IMR-90 (cell line): Measurements from ENCODE around the gene UBE3B. TPM values are rescaled to one million over a fixed set of nuclear protein-coding genes. Genes with fewer than 3 reads are reported as not detected.
A peak's percentile ranks its signal among the peaks of the same experiment; 100 is the strongest.

Source experiments
- ATAC-seq: fragments of 200-7000 bp; cut with Tn5 transposase; 2 replicates; pipeline ENCODE4 v1.9.1; 2020; ENCODE audit warnings: low read depth, mild to moderate bottlenecking, moderate library complexity
- BruUV-seq: library from RNA; stranded (reverse); fragments of 400-500 nt; replicated peaks from 2 replicates; lab custom pipeline; 2021; lab: Mats Ljungman, UMichigan
- CTCF ChIA-PET: fragments of 300-600 bp; formaldehyde crosslinking; extraction: SDS; loops from one replicate; lab custom pipeline; 2021; ENCODE audit warnings: antibody characterized with exemption; lab: Yijun Ruan, JAX
- POLR2A ChIA-PET: fragments of 300-600 bp; sonication (Branson Sonifier 250); formaldehyde crosslinking; loops from one replicate; lab custom pipeline; 2022; ENCODE audit warnings: antibody characterized with exemption; ENCODE audit not compliant: unreplicated experiment; lab: Charles Lee
- DNase-seq: peaks from one replicate; pipeline ENCODE4 v3.0.0; 2013
- H2AFZ ChIP-seq: replicated peaks from 2 replicates; pipeline ENCODE3; 2013; ENCODE audit warnings: low read length, mild to moderate bottlenecking; ENCODE audit not compliant: poor library complexity
- H2AK5ac ChIP-seq: 2 replicates; pipeline ENCODE4 v1.6.1; 2013; ENCODE audit warnings: low read depth, low read length, inconsistent platforms
- H2AK9ac ChIP-seq: replicated peaks from 2 replicates; pipeline ENCODE3; 2013; ENCODE audit warnings: mild to moderate bottlenecking, low read depth, low read length, moderate library complexity; ENCODE audit not compliant: poor library complexity
- H2BK120ac ChIP-seq: 2 replicates; pipeline ENCODE4 v1.6.1; 2013; ENCODE audit warnings: low read depth, low read length, inconsistent platforms
- H2BK15ac ChIP-seq: 3 replicates; pipeline ENCODE4 v1.6.1; 2013; ENCODE audit warnings: low read depth, low read length, inconsistent platforms
- H2BK20ac ChIP-seq: 2 replicates; pipeline ENCODE4 v1.6.1; 2013; ENCODE audit warnings: low read depth, mild to moderate bottlenecking, inconsistent platforms, low read length, moderate library complexity
- H2BK5ac ChIP-seq: 2 replicates; pipeline ENCODE4 v1.6.1; 2013; ENCODE audit warnings: mild to moderate bottlenecking, low read depth, low read length, inconsistent platforms; ENCODE audit not compliant: poor library complexity, severe bottlenecking
- H3K14ac ChIP-seq: replicated peaks from 2 replicates; pipeline ENCODE4 v1.6.1; 2013; ENCODE audit warnings: low read depth, low read length, inconsistent platforms
- H3K18ac ChIP-seq: 2 replicates; pipeline ENCODE4 v1.6.1; 2013; ENCODE audit warnings: low read depth, low read length, control low read depth
- H3K23ac ChIP-seq: 2 replicates; pipeline ENCODE4 v1.6.1; 2013; ENCODE audit warnings: low read depth, low read length, inconsistent platforms
- H3K27ac ChIP-seq: 2 replicates; pipeline ENCODE4 v1.5.1; 2013; ENCODE audit warnings: mild to moderate bottlenecking, control low read depth, low read length; ENCODE audit not compliant: insufficient read depth
- H3K27me3 ChIP-seq: 2 replicates; pipeline ENCODE4 v1.6.1; 2013; ENCODE audit warnings: low read length; ENCODE audit not compliant: control insufficient read depth, insufficient read depth
- H3K36me3 ChIP-seq: 2 replicates; pipeline ENCODE4 v1.6.1; 2013; ENCODE audit warnings: low read length, mixed read lengths; ENCODE audit not compliant: control insufficient read depth, insufficient read depth
- H3K4ac ChIP-seq: 2 replicates; pipeline ENCODE4 v1.6.1; 2013; ENCODE audit warnings: low read depth, low read length, inconsistent platforms
- H3K4me1 ChIP-seq: 2 replicates; pipeline ENCODE4 v1.6.1; 2013; ENCODE audit warnings: low read length, mixed read lengths; ENCODE audit not compliant: control insufficient read depth, insufficient read depth
- H3K4me2 ChIP-seq: 2 replicates; pipeline ENCODE4 v1.6.1; 2013; ENCODE audit warnings: low read depth, mild to moderate bottlenecking, control low read depth, low read length, moderate library complexity
- H3K4me3 ChIP-seq: 2 replicates; pipeline ENCODE4 v1.5.1; 2013; ENCODE audit warnings: low read depth, mild to moderate bottlenecking, control low read depth, low read length, moderate library complexity; ENCODE audit not compliant: insufficient read depth
- H3K56ac ChIP-seq: 2 replicates; pipeline ENCODE4 v1.6.1; 2013; ENCODE audit warnings: low read length, inconsistent platforms; ENCODE audit not compliant: insufficient read depth; ENCODE audit errors: extremely low read depth
- H3K79me1 ChIP-seq, 2 experiments: 2 replicates each; pipeline ENCODE4 v1.6.1; 2013; ENCODE audit warnings: low read length in 2 of 2, inconsistent platforms in 1 of 2, low read depth in 1 of 2
- H3K9ac ChIP-seq: 2 replicates; pipeline ENCODE4 v1.6.1; 2013; ENCODE audit warnings: low read depth, low read length, control low read depth
- H3K9me1 ChIP-seq: 2 replicates; pipeline ENCODE4 v1.6.1; 2013; ENCODE audit warnings: low read length, inconsistent platforms; ENCODE audit not compliant: insufficient read depth
- H3K9me3 ChIP-seq: 2 replicates; pipeline ENCODE4 v1.6.1; 2013; ENCODE audit warnings: low read length; ENCODE audit not compliant: control insufficient read depth, insufficient read depth
- H4K20me1 ChIP-seq: 2 replicates; pipeline ENCODE4 v1.6.1; 2013; ENCODE audit warnings: low read length, inconsistent platforms; ENCODE audit not compliant: insufficient read depth
- H4K5ac ChIP-seq: 2 replicates; pipeline ENCODE4 v1.6.1; 2013; ENCODE audit warnings: mild to moderate bottlenecking, low read depth, low read length, control low read depth
- H4K8ac ChIP-seq, 2 experiments: 2 replicates each; pipeline ENCODE4 v1.6.1; 2013; ENCODE audit warnings: low read depth in 2 of 2, low read length in 2 of 2, control low read depth in 1 of 2, inconsistent platforms in 1 of 2
- H4K91ac ChIP-seq: 2 replicates; pipeline ENCODE4 v1.6.1; 2013; ENCODE audit warnings: low read depth, low read length, inconsistent platforms; ENCODE audit not compliant: insufficient read depth
- BHLHE40 ChIP-seq: fragments of 150-350 bp; IDR thresholded peaks from 2 replicates; pipeline ENCODE4 v1.6.1; 2016; ENCODE audit warnings: mild to moderate bottlenecking, low read depth, low read length
- CEBPB ChIP-seq: IDR thresholded peaks from 2 replicates; pipeline ENCODE4 v1.6.1; 2012; ENCODE audit warnings: low read depth, low read length, improper control_type of control experiment
- CTCF ChIP-seq: conservative IDR thresholded peaks from 2 replicates; pipeline ENCODE4 v1.5.1; 2012; ENCODE audit warnings: mild to moderate bottlenecking, low read depth, low read length, improper control_type of control experiment
- FOS ChIP-seq: fragments of 150-350 bp; IDR thresholded peaks from 2 replicates; pipeline ENCODE4 v1.6.1; 2016; ENCODE audit warnings: low read depth, low read length
- MAFK ChIP-seq: IDR thresholded peaks from 2 replicates; pipeline ENCODE4 v1.6.1; 2012; ENCODE audit warnings: low read depth, low read length, improper control_type of control experiment
- MAZ ChIP-seq: IDR thresholded peaks from 2 replicates; pipeline ENCODE4 v1.6.1; 2012; ENCODE audit warnings: low read depth, mild to moderate bottlenecking, low read length, improper control_type of control experiment, moderate library complexity, borderline replicate concordance
- MXI1 ChIP-seq: IDR thresholded peaks from 2 replicates; pipeline ENCODE4 v1.6.1; 2012; ENCODE audit warnings: low read depth, mild to moderate bottlenecking, low read length, moderate library complexity, borderline replicate concordance
- RAD21 ChIP-seq: IDR thresholded peaks from 2 replicates; pipeline ENCODE4 v1.6.1; 2012; ENCODE audit warnings: low read length, improper control_type of control experiment
- RCOR1 ChIP-seq: IDR thresholded peaks from 2 replicates; pipeline ENCODE4 v1.6.1; 2012; ENCODE audit warnings: mild to moderate bottlenecking, low read length, improper control_type of control experiment; ENCODE audit not compliant: insufficient replicate concordance
- RFX5 ChIP-seq: IDR thresholded peaks from 2 replicates; pipeline ENCODE4 v1.8.0; 2012; ENCODE audit warnings: low read depth, mild to moderate bottlenecking, low read length, moderate library complexity
- WGBS, 2 experiments: methylation state at CpG; one replicate each; pipeline versions ENCODE4 v1.1.5 to v1.1.7; 2013; ENCODE audit warnings: missing lambda C conversion rate in 2 of 2; ENCODE audit not compliant: insufficient read length in 1 of 2; ENCODE audit errors: extremely low coverage in 2 of 2; 5-methylcytosine and 5-hydroxymethylcytosine counted together
- dilution Hi-C: fragments of 300-500 bp; cut with HindIII; formaldehyde crosslinking; loops from one replicate; pipeline ENCODE4 v1.14.3; 2018; ENCODE audit warnings: low sequenced_read_pairs; ENCODE audit not compliant: unreplicated experiment
- in situ Hi-C: fragments of 300-500 bp; cut with MboI; formaldehyde crosslinking; loops from 3 replicates; pipeline ENCODE4 v1.14.3; 2019; ENCODE audit warnings: low sequenced_read_pairs, inconsistent platforms, mixed read lengths
- intact Hi-C: fragments of 100-400 bp; cut with micrococcal nuclease; formaldehyde crosslinking; loops from 2 replicates; pipeline ENCODE4 v1.10.0; 2022
- polyA plus RNA-seq, 3 experiments: library from polyadenylated mRNA; depleted of rRNA; stranded (reverse); fragments of >200 nt; gene quantifications; 2 replicates each; pipeline ENCODE4 v1.2.3, GENCODE V29; 2012; ENCODE audit warnings: low replicate concordance in 1 of 3
- total RNA-seq: library from RNA; depleted of rRNA; stranded (reverse); fragments of >200 nt; gene quantifications from 2 replicates; pipeline ENCODE4 v1.2.3, GENCODE V29; 2012
- TF ChIP-seq, protein P1 (sequence below): fragments of 150-350 bp; IDR thresholded peaks from 2 replicates; pipeline ENCODE4 v1.6.1; 2016; ENCODE audit warnings: low read depth, mild to moderate bottlenecking, low read length, moderate library complexity, borderline replicate concordance
- TF ChIP-seq, protein P2 (sequence below): fragments of 150-350 bp; IDR thresholded peaks from 2 replicates; pipeline ENCODE4 v1.6.1; 2017; ENCODE audit warnings: mild to moderate bottlenecking, antibody characterized with exemption, low read length, low read depth

UBE3B gene
- total and polyA plus RNA-seq, 2 of the 4 experiments (the other 2 are of a cell fraction), result 18.8 to 24.9 TPM

DNA sequence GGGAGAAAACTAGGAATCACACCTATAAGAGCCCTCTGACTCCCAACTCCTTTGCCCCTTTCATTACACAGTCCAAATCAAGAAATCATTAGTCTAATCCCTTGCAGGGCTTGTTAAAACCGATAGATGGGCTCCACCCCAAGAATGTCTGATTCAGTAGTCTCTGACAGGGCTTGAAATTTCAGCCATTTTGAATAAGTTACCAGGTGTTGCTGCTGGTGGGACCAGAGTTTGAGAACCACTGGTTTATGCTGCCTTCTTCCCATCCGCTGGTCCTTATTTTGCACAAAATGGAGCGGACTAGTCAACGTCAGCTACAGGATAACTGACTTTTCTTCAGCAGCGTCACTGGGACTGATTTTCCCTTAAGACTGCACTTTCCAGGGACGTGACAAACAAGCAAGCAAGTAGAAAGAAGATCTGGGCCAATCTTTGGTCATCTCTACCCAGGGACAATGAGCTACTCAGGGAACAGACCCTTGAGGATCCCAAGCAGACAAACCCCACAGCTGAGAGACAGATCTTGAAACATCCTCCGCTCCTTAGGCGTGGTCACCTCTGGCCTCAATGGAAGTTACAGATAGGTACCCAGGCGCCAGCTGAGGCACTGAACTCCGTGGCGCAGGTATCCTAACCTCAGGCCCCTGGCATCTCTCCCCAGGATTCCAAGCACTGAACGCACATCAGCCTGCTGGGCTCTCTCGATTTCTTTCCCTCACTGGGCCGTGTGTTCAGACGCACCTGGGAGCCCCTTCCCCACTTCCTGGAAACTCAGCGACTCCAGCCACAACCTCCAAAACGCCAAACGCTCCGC, 1.2 kb upstream of the UBE3B start:
- WGBS, 2 experiments, result 15% methylated on average over 8 of the region's 19 CpGs; no CpG with 5 or more reads in 1 of the 2 experiments
- intact Hi-C loops (loop anchor here (2.0 kb wide), 1 partner anchor 13 kb away; no protein-coding TSS in a partner anchor), dilution Hi-C loops (no loop called here), in situ Hi-C loops (loop anchor here (5.0 kb wide), 1 partner anchor 44 kb away; no protein-coding TSS in a partner anchor)
- H3K56ac ChIP-seq, result peak overlapping the region; percentile 77
- H3K4ac ChIP-seq, result peak overlapping the region; percentile 97
- ChIA-PET CTCF (interaction anchor here (0.6 to 2.4 kb wide), 4 partner anchors 37 to 48 kb away, joined by 3 to 8 read pairs (median 5); no protein-coding TSS in a partner anchor), POLR2A (interaction anchor here (1.5 kb wide), 1 partner anchor 13 kb away, joined by 7 read pairs; no protein-coding TSS in a partner anchor)
- H4K20me1 ChIP-seq, result peaks cover 54% of the 10 kb centered on the region; the same call in 1 of the 2 replicates
- peak overlapping the region; percentile 19; the same call in 1 of the 3 replicates for H2BK15ac ChIP-seq
- peak overlapping the region; percentile 81 to 94 for H4K8ac ChIP-seq
- H3K4me2 ChIP-seq, result peak overlapping the region; percentile 99
- TF ChIP-seq MAFK (no peak), CEBPB (no peak), RCOR1 (no peak), RFX5 (no peak), CTCF (no peak), BHLHE40 (no peak), FOS (no peak), MXI1 (no peak), RAD21 (no peak), MAZ (no peak)
- TF ChIP-seq, protein P1, sequence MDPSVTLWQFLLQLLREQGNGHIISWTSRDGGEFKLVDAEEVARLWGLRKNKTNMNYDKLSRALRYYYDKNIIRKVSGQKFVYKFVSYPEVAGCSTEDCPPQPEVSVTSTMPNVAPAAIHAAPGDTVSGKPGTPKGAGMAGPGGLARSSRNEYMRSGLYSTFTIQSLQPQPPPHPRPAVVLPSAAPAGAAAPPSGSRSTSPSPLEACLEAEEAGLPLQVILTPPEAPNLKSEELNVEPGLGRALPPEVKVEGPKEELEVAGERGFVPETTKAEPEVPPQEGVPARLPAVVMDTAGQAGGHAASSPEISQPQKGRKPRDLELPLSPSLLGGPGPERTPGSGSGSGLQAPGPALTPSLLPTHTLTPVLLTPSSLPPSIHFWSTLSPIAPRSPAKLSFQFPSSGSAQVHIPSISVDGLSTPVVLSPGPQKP, result no peak
- TF ChIP-seq, protein P2, sequence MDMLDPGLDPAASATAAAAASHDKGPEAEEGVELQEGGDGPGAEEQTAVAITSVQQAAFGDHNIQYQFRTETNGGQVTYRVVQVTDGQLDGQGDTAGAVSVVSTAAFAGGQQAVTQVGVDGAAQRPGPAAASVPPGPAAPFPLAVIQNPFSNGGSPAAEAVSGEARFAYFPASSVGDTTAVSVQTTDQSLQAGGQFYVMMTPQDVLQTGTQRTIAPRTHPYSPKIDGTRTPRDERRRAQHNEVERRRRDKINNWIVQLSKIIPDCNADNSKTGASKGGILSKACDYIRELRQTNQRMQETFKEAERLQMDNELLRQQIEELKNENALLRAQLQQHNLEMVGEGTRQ, result no peak
- peak overlapping the region; percentile 95 for H3K9ac ChIP-seq
- peak overlapping the region; percentile 90 for H4K91ac ChIP-seq
- H3K27ac ChIP-seq, result peak overlapping the region; percentile 95
- BruUV-seq, result no TSS peak
- no peaks in the 10 kb centered on the region for H3K9me3 ChIP-seq
- H3K14ac ChIP-seq, result peak overlapping the region; percentile 98
- H3K9me1 ChIP-seq, result peaks cover 26% of the 10 kb centered on the region
- H3K36me3 ChIP-seq, result peaks cover 9% of the 10 kb centered on the region
- ATAC-seq, result 0 out of 2 replicates have a peak, but pooled peaks have one; percentile 2
- H2BK120ac ChIP-seq, result peak overlapping the region; percentile 69; the same call in 1 of the 2 replicates
- peaks cover 8% of the 10 kb centered on the region for H3K4me1 ChIP-seq
- peak overlapping the region; percentile 47 for H3K18ac ChIP-seq
- H3K23ac ChIP-seq, result peak overlapping the region; percentile 91
- no peak for DNase-seq
- peak overlapping the region; percentile 99 for H2AK9ac ChIP-seq
- H2BK5ac ChIP-seq, result peak overlapping the region; percentile 84
- H4K5ac ChIP-seq, result peak overlapping the region; percentile 47
- no peaks in the 10 kb centered on the region for H3K27me3 ChIP-seq
- H2BK20ac ChIP-seq, result peak overlapping the region; percentile 13; the same call in 1 of the 2 replicates
- peak overlapping the region; percentile 99 for H2AK5ac ChIP-seq
- H3K79me1 ChIP-seq, result peaks cover 6 to 75% of the 10 kb centered on the region in 2 experiments; a peak in 3 of 4 replicates
- peak overlapping the region; percentile 97 for H2AFZ ChIP-seq
- peak overlapping the region; percentile 90 for H3K4me3 ChIP-seq
